MV-4-11 (cell line): ENCODE data around the gene OSBPL3.
"Not testable (repeated sequence)": the region's sequence is repeated elsewhere in the genome, so short reads cannot be mapped to it uniquely, and the experiment has no call there.

Experiments
- DNase-seq: peaks from one replicate; lab custom pipeline; 2025; lab: John Stamatoyannopoulos, UW

The OSBPL3 gene

GRCh38 chr7:24920451-24921361, 59.3 kb downstream of the OSBPL3 start:
- peak; percentile 60 for DNase-seq

GRCh38 chr7:24917510-24918239, 62.3 kb downstream of the OSBPL3 start:
- no peak for DNase-seq

- no peak for DNase-seq
Observed at GRCh38 chr7:24916463-24917040, 63.4 kb downstream of the OSBPL3 start.

- DNase-seq, result no peak
Observed at GRCh38 chr7:24914465-24914859, 65.5 kb downstream of the OSBPL3 start.

DNA sequence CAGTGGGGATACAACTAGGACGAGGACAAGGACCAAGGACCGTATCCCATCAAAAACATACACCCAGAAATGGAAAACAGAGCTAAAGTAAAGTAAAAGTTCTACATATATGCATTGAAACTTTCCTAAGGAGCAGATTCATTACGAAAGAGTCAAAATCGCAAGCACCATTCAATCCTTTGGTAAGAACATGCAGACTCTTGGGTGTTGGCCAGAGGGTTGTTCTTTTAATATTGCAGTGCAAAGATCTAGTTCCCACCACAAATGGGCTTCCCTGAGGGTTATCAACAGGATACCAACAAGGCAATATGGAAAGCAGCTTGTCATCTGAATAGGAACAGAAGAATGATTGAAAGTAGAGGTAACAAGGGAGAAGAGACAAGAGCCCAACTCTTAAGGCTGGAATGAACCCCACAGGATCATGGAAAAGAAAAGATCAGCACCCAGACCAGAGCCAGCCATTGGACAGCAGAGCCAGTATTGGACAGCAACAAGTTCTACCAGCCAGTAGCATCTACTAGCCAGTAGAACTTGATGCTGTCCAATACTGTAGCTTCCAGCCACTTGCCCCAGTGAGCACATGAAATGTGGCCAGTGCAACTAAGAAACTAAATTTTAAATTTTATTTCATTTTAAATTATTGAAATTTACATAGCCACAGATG, 66.0 kb downstream of the OSBPL3 start:
- no peak for DNase-seq

GRCh38 chr7:24912874-24913514, 67.0 kb downstream of the OSBPL3 start:
- no peak for DNase-seq

DNA sequence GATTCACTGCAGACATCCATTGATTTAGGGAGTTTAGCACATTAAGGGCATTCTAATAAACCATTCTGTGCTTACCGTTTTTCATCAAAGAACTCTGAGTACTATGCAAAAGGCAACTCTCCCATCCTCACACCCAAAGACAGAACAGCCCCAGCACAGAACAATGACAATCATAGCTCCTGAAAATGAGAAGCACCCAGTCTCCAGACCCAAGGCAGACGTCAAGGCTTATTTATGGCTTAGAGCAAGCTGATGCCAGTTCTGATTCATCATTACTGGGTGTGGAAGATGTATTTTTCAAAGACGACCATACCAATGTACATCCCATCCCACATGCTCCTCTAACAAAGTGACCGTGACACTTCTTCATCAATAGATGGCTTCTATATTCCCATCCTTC, 67.6 kb downstream of the OSBPL3 start:
- DNase-seq, result no peak

GRCh38 chr7:24911213-24911603, 68.8 kb downstream of the OSBPL3 start:
- peak; percentile 41 for DNase-seq

- no peak for DNase-seq
Observed at GRCh38 chr7:24910551-24911212, 69.3 kb downstream of the OSBPL3 start.

GRCh38 chr7:24908727-24909126, 71.3 kb downstream of the OSBPL3 start:
- DNase-seq, result no peak

- no peak for DNase-seq
Observed at GRCh38 chr7:24908166-24908565, 71.8 kb downstream of the OSBPL3 start.

- no peak for DNase-seq
Observed at GRCh38 chr7:24907311-24907886, 72.6 kb downstream of the OSBPL3 start.

DNA sequence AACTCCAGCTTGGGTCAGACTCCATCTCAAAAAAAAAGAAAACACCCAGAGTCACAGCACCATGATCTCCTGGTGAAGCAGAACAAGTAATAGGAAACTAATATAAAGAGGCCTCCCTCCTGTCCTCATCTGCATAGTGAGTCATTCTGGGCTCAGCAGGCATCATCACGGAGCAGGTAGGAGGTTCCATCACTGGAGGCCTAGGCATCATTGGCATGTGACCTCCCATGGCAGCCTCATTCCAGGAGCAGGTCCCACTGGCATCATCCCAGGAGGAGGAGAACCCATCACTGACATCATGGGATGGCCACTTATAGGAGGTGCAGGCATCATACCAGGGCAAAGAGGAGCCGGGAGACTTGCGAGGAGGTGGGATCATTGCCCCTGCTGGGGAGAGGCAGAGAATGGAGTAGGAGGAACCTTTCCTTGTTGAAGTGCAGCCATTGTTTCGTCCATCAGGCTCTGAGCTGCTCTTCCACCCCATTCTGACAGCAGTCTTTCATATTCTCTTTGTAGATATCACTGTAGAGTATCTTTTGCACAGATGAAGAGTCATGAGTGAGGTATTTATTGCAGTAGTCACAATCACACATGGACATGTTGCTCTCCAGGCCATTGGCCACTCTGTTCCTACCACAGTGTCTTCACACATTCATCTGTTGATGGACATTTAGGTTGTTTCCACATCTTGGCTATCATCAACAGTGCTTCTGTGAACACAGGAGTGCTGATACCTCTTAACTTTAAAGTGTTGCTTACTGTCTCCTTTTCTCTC, 73.8 kb downstream of the OSBPL3 start:
- DNase-seq, result no peak

- DNase-seq, result not testable (repeated sequence)
Observed at GRCh38 chr7:24903992-24904391, 76.0 kb downstream of the OSBPL3 start.

DNA sequence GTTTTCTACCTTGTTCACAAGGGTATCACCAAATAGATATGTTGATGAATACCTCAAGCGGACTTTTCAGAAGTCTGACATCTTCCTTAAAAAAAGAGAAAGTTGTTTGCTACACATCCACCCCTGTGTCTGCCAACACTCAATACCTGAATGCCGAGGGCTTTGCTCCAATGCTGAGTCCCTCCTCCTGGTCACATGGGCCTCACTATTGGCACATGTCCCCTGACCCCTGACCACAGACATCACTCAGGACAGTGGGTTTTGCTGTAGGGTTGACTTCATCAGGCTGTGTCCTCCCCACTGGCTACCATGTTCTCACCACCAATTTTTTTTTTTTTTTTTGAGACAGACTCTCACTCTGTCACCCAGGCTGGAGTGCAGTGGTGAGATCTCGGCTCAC, 76.4 kb downstream of the OSBPL3 start:
- no peak for DNase-seq

DNA sequence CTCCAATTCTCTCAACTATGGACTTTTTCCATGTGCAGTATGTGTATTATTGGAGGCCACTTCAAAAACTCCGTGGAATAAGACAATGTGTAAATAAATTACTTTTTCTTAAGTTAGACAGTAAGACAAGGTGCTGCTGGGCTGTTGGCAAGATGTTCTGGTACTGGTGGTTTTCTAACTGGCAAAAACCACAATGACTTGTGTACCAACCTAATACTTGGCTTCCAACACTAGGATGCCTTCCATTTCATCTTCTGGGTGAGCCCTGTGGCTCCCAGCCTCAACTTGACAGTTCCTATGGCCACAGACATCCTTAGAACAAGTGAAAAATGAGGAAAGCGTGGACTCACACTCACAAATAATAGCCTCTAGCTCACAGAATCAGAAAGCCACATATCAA, 77.0 kb downstream of the OSBPL3 start:
- DNase-seq, result no peak

DNA sequence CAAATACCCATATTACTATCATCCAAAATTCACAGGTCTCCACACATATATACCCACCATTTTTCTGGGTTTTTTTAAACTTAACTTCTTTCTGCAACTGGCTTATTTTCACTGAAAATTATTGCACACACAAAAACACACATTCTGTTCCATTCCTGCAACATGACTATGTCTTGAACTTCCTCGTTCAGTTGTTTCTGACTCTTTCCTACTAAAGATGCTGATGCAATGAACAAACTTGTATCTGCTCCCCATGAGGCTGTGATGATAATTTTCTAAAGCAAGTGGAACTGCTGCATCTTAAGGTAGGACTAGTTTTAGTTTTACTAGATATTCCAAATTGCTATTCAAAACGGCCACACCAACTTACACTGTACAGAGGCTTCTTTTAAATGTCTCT, 77.7 kb downstream of the OSBPL3 start:
- no peak for DNase-seq

- DNase-seq, result no peak
Observed at GRCh38 chr7:24899905-24900304, 80.1 kb downstream of the OSBPL3 start.

DNA sequence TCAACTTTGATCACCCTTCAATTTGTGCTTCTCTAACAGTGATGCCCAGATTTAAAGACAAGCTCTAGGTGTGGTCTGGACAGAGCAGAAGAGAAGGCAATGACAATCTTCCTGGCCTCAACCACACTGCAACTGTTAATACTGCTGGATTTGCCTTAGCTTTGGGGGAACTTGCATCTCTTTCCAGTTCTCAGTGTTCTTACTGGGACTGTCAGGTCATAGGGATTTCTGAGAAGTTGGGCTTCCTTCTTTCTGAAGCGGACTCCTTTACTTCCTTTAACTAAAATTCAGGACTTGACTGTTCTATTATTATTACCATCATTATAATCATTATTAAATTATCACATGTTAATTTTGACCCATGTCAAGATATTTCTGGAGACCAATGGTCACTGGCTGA, 80.8 kb downstream of the OSBPL3 start:
- DNase-seq, result no peak

DNA sequence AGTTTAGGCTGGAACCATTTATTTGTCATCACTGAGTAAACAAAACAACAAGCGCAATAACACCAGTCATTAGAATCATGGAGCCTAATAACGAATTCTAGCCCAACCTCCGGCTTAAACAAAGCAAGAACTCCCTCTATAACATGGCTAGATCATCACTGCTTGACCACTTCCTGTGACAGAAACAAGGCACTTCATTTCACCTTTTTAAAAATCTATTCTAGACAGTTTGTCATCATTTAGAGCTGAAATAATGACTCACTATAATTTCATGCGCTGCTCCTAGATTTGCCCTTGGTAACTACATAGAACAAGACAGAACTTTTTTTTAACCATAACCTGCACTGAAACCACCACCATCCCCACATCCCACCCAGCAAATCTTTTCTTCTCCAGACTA, 81.3 kb downstream of the OSBPL3 start:
- DNase-seq, result no peak
